Adrenal gland (tissue), 5 donors: ENCODE results near the gene PSMC4.

Source experiments
- POLR2A ChIP-seq, 2 donors: fragments of 450-650 bp; IDR thresholded peaks; one replicate each; pipeline ENCODE4 v1.6.1; 2017; ENCODE audit warnings: antibody characterized with exemption in 2 of 2, mild to moderate bottlenecking in 2 of 2, moderate library complexity in 1 of 2
- TF ChIP-seq, protein P1 (sequence below), 6 experiments: fragments of 450-650 bp in 4 of 6; fragments of 200-600 bp in 2 of 6; sonication (generic) in 1 of 6; IDR thresholded peaks; 1 replicate in 5 of 6; 2 replicates in 1 of 6; pipeline versions ENCODE4 v1.5.1 to v1.8.0; 2016 to 2021; ENCODE audit warnings: antibody characterized with exemption in 6 of 6, mild to moderate bottlenecking in 2 of 6, moderate library complexity in 1 of 6
- donor health status: DM: no; HTN: no; CAD: no.

DNA sequence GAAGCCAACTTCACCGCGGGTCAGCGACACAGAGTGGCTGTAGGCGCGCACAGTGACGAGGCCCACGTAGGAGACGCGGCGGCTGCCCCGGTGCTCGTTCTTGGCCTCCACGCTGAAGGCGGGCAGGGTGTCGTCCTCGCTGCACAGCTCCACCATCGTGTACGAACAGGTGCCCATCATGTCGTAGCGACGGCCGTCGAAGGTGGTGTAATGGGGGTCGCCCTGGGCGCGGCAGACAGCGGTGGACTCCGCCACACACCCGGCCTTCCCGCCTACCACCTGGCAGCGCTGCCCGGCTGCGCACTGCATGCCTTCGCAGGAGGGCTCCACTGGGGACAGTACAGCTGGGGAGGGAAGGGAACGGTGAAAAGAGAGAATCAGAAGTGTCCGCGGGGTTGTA, 46.6 kb upstream of the PSMC4 start:
- TF ChIP-seq, protein P1, sequence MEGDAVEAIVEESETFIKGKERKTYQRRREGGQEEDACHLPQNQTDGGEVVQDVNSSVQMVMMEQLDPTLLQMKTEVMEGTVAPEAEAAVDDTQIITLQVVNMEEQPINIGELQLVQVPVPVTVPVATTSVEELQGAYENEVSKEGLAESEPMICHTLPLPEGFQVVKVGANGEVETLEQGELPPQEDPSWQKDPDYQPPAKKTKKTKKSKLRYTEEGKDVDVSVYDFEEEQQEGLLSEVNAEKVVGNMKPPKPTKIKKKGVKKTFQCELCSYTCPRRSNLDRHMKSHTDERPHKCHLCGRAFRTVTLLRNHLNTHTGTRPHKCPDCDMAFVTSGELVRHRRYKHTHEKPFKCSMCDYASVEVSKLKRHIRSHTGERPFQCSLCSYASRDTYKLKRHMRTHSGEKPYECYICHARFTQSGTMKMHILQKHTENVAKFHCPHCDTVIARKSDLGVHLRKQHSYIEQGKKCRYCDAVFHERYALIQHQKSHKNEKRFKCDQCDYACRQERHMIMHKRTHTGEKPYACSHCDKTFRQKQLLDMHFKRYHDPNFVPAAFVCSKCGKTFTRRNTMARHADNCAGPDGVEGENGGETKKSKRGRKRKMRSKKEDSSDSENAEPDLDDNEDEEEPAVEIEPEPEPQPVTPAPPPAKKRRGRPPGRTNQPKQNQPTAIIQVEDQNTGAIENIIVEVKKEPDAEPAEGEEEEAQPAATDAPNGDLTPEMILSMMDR (IDR thresholded peaks at IDR 0.05) = no peak
- no peak for TF ChIP-seq POLR2A (IDR thresholded peaks at IDR 0.05)
